ENCODE results near the gene NXPE1. TPM values are rescaled to one million over a fixed set of nuclear protein-coding genes. Genes with fewer than 3 reads are reported as not detected.
"Not testable (repeated sequence)": the region's sequence is repeated elsewhere in the genome, so short reads cannot be mapped to it uniquely, and the experiment has no call there.

NXPE1 gene
- polyA plus RNA-seq, 2 of the 4 experiments (the other 2 are of a cell fraction): not detected

DNA sequence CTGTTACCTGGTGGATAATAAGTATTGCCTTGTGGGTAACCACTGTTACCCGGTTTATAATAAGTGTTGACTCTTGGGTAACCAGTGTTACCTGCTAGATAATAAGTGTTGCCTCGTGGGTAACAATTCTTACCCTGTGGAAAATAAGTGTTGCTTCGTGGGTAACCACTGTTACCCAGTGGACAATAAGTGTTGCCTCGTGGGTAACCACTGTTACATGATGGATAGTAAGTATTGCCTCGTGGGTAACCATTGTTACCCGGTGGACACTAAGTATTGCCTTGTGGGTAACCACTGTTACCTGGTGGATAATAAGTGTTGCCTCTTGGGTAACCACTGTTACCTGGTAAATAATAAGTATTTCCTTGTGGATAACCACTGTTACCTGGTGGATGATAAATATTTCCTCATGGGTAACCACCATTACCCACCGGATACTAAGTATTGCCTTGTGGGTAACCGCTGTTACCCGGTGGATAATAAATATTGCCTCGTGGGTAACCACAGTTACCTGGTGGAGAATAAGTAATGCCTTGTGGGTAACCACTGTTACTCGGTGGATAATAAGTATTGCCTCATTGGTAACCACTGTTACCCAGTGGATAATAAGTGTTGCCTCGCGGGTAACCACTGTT lies 44.6 kb upstream of the NXPE1 start:
- CTCF ChIA-PET: no interaction called here

GRCh38 chr11:114603151-114603550 lies 43.5 kb upstream of the NXPE1 start:
- ATAC-seq; H3K27ac ChIP-seq; FAIRE-seq; H3K4me1 ChIP-seq; H3K4me3 ChIP-seq; CTCF ChIA-PET; H3K4me2 ChIP-seq; DNase-seq (ENCODE audit: low read depth in 1 of 2, low spot score in 1 of 2); POLR2A ChIA-PET; H3K9me3 ChIP-seq: not testable (repeated sequence)
- 0% methylated on average over 7 of the region's 7 CpGs for WGBS (ENCODE audit: missing lambda C conversion rate)

More for the DNA sequence above, 44.6 kb upstream of the NXPE1 start:
- DNase-seq (ENCODE audit: low read depth in 1 of 2, low spot score in 1 of 2) (no peak), ATAC-seq (no peak), FAIRE-seq (no peak)
- WGBS (ENCODE audit: missing lambda C conversion rate): 19% methylated on average over 11 of the region's 13 CpGs
- Histone ChIP-seq H3K4me1 (no peaks in the 10 kb centered on the region), H3K4me2 (no peak overlapping the region), H3K27ac (no peak overlapping the region), H3K9me3 (no peaks in the 10 kb centered on the region), H3K4me3 (no peak overlapping the region)
- TF ChIP-seq, protein P1, sequence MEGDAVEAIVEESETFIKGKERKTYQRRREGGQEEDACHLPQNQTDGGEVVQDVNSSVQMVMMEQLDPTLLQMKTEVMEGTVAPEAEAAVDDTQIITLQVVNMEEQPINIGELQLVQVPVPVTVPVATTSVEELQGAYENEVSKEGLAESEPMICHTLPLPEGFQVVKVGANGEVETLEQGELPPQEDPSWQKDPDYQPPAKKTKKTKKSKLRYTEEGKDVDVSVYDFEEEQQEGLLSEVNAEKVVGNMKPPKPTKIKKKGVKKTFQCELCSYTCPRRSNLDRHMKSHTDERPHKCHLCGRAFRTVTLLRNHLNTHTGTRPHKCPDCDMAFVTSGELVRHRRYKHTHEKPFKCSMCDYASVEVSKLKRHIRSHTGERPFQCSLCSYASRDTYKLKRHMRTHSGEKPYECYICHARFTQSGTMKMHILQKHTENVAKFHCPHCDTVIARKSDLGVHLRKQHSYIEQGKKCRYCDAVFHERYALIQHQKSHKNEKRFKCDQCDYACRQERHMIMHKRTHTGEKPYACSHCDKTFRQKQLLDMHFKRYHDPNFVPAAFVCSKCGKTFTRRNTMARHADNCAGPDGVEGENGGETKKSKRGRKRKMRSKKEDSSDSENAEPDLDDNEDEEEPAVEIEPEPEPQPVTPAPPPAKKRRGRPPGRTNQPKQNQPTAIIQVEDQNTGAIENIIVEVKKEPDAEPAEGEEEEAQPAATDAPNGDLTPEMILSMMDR (IDR thresholded peaks at IDR 0.05): no peak
- no peak for TF ChIP-seq MAZ (IDR thresholded peaks at IDR 0.05; ENCODE audit: borderline replicate concordance, low read depth, low read length)
- TF ChIP-seq SREBF2 (IDR thresholded peaks at IDR 0.05): no peak
- TF ChIP-seq RFX5 (IDR thresholded peaks at IDR 0.05): no peak
- no peak for TF ChIP-seq RARB (CRISPR knock-in tag; IDR thresholded peaks at IDR 0.05)
- TF ChIP-seq NFE2L2 (conservative IDR thresholded peaks at IDR 0.05; ENCODE audit: low read length): no peak
- no peak for TF ChIP-seq ZNF302 (CRISPR knock-in tag; IDR thresholded peaks at IDR 0.05)
- POLR2A ChIA-PET: no interaction called here

DNA sequence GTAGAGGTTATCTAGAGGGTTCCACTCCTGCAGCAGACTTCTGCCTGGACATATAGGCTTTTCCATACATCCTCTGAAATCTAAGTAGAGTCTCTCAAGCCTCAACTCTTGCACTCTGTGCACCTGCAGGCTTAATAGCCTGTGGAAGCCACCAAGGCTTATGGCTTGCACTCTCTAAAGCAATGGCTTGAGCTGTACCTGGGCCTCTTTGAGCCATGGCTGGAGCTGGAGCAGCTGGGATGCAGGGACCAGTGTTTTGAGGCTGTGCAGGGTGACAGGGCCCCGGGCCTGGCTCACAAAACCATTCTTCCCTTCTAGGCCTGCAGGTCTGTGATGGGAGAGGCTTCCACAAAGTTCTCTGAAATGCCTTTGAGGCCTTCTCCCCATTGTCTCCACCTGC lies 38.8 kb upstream of the NXPE1 start:
- Histone ChIP-seq H3K9me3 (no peaks in the 10 kb centered on the region), H3K4me3 (no peak overlapping the region), H3K4me1 (no peaks in the 10 kb centered on the region), H3K27ac (no peak overlapping the region), H3K4me2 (no peak overlapping the region)
- ATAC-seq (no peak), FAIRE-seq (no peak), DNase-seq (ENCODE audit: low read depth in 1 of 2, low spot score in 1 of 2) (no peak)
- CTCF ChIA-PET: no interaction called here
- 13% methylated on average over 1 of the region's 1 CpG for WGBS (ENCODE audit: missing lambda C conversion rate)
- TF ChIP-seq MAZ (IDR thresholded peaks at IDR 0.05; ENCODE audit: borderline replicate concordance, low read depth, low read length) (no peak), EP300 (IDR thresholded peaks at IDR 0.05) (no peak)
- TF ChIP-seq, protein P2, sequence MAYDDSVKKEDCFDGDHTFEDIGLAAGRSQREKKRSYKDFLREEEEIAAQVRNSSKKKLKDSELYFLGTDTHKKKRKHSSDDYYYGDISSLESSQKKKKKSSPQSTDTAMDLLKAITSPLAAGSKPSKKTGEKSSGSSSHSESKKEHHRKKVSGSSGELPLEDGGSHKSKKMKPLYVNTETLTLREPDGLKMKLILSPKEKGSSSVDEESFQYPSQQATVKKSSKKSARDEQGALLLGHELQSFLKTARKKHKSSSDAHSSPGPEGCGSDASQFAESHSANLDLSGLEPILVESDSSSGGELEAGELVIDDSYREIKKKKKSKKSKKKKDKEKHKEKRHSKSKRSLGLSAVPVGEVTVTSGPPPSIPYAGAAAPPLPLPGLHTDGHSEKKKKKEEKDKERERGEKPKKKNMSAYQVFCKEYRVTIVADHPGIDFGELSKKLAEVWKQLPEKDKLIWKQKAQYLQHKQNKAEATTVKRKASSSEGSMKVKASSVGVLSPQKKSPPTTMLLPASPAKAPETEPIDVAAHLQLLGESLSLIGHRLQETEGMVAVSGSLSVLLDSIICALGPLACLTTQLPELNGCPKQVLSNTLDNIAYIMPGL (CRISPR knock-in tag; IDR thresholded peaks at IDR 0.05; ENCODE audit: borderline replicate concordance): no peak
- POLR2A ChIA-PET: no interaction called here

DNA sequence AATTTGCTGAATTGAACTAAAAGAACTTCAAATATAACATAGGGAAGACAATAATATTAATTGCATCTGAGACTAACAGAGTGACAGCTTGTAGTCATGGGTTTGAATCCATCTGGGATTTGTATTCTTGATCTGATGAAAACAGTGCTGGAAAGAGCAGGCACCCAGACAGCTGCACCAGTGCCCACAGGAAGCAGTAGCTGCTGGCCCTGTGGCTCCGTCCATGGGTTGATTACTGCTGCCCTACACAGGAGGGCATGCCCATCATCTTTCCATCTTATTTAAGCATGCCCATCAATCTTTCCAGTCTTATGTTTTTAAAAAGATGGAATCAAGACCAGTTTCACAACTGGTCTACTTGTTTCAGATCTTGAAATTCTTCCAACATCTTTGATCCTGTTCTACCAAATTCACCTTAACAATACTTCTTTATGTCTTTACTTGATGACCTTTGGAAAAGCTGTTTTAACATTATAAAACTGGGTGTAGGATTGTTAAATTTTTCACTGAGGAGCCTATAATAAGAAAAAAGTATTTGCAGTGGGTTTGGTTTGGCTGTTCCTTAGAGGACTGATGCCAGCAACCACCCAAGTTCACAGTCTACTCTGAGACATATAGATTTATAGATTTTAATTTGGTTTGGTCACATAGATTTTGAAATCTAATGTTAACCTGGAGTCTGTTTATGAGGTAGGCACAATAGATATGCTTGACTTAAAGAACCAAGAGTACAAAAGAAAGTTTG lies 36.7 kb upstream of the NXPE1 start:
- Histone ChIP-seq H3K27ac (no peak overlapping the region), H3K4me2 (no peak overlapping the region), H3K4me1 (no peaks in the 10 kb centered on the region), H3K4me3 (no peak overlapping the region), H3K9me3 (no peaks in the 10 kb centered on the region)
- WGBS (ENCODE audit: missing lambda C conversion rate): 50% methylated on average over 1 of the region's 1 CpG
- DNase-seq (ENCODE audit: low read depth in 1 of 2, low spot score in 1 of 2) (no peak), FAIRE-seq (no peak), ATAC-seq (no peak)
- TF ChIP-seq NPAS2 (CRISPR knock-in tag; IDR thresholded peaks at IDR 0.05; ENCODE audit: borderline replicate concordance) (no peak), HDAC2 (IDR thresholded peaks at IDR 0.05) (no peak), JUN (IDR thresholded peaks at IDR 0.05) (no peak), POLR2A (IDR thresholded peaks at IDR 0.05; ENCODE audit: low read length) (no peak), ZFP36 (IDR thresholded peaks at IDR 0.05; ENCODE audit: borderline replicate concordance, partially characterized antibody) (no peak), ESRRA (IDR thresholded peaks at IDR 0.05; ENCODE audit: borderline replicate concordance, low read length) (no peak), ZNF302 (CRISPR knock-in tag; IDR thresholded peaks at IDR 0.05) (no peak), HES2 (IDR thresholded peaks at IDR 0.05) (no peak), RFX5 (IDR thresholded peaks at IDR 0.05) (no peak), ZSCAN20 (CRISPR knock-in tag; IDR thresholded peaks at IDR 0.05) (no peak), FOSB (CRISPR knock-in tag; IDR thresholded peaks at IDR 0.05) (no peak), HEYL (CRISPR knock-in tag; IDR thresholded peaks at IDR 0.05) (no peak), ZC3H11A (IDR thresholded peaks at IDR 0.05) (no peak), HOXB13 (CRISPR knock-in tag; IDR thresholded peaks at IDR 0.05; ENCODE audit: low read depth) (no peak), MYC (IDR thresholded peaks at IDR 0.05; ENCODE audit: borderline replicate concordance, low read length) (no peak), MAFK (IDR thresholded peaks at IDR 0.05; ENCODE audit: partially characterized antibody) (no peak), RCOR1 (IDR thresholded peaks at IDR 0.05; ENCODE audit: low read depth, low read length) (no peak)
- TF ChIP-seq, protein P3, sequence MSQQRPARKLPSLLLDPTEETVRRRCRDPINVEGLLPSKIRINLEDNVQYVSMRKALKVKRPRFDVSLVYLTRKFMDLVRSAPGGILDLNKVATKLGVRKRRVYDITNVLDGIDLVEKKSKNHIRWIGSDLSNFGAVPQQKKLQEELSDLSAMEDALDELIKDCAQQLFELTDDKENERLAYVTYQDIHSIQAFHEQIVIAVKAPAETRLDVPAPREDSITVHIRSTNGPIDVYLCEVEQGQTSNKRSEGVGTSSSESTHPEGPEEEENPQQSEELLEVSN (IDR thresholded peaks at IDR 0.05; ENCODE audit: borderline replicate concordance, low read depth): no peak
- TF ChIP-seq, protein P4, sequence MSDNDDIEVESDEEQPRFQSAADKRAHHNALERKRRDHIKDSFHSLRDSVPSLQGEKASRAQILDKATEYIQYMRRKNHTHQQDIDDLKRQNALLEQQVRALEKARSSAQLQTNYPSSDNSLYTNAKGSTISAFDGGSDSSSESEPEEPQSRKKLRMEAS (IDR thresholded peaks at IDR 0.05): no peak
- POLR2A ChIA-PET: no interaction called here
- CTCF ChIA-PET: no interaction called here
